ENCODE results near the gene PSTPIP2. TPM values are rescaled to one million over a fixed set of nuclear protein-coding genes. Genes with fewer than 3 reads are reported as not detected.

Gene PSTPIP2
- total and polyA plus RNA-seq, 2 donors (not counting 1 experiment from before 2014, with no cell fraction given): 0.42 to 0.76 TPM

- WGBS (ENCODE audit: insufficient coverage): 83% methylated on average over 1 of the region's 3 CpGs
- no peaks in the 10 kb centered on the region for H3K4me1 ChIP-seq (ENCODE audit: control insufficient read depth in 2 of 2, insufficient read depth in 2 of 2, low read length in 2 of 2)
- no peaks in the 10 kb centered on the region for H3K27me3 ChIP-seq (replicated peaks in 1 of 4; ENCODE audit: control extremely low read depth in 1 of 4, control insufficient read depth in 3 of 4, insufficient read depth in 4 of 4, low read length in 3 of 4)
- Mint-ChIP-seq H3K27me3 (peaks cover 16% of the 10 kb centered on the region), H3K4me1 (no peaks in the 10 kb centered on the region), H3K27ac (no peak overlapping the region), H3K9me3 (ENCODE audit: insufficient read depth) (no peaks in the 10 kb centered on the region), H3K4me3 (no peak overlapping the region)
- no peaks in the 10 kb centered on the region for H3K79me2 ChIP-seq (ENCODE audit: control insufficient read depth, insufficient read depth, low read length)
- H3K4me3 ChIP-seq (ENCODE audit: control extremely low read depth in 1 of 5, extremely low read depth in 1 of 5, insufficient read depth in 1 of 5, low read depth in 2 of 5, low read length in 4 of 5): no peak overlapping the region
- H4K20me1 ChIP-seq (ENCODE audit: control insufficient read depth, insufficient read depth, low read length, poor library complexity, severe bottlenecking): no peaks in the 10 kb centered on the region
- ChIA-PET CTCF (no interaction called here), POLR2A (no interaction called here)
- no peak overlapping the region for H3K4me2 ChIP-seq (replicated peaks; ENCODE audit: low read depth, low read length, poor library complexity, severe bottlenecking)
- DNase-seq (no peak), ATAC-seq (ENCODE audit: low read depth) (no peak)
- H2AFZ ChIP-seq (ENCODE audit: insufficient read depth, low read depth, low read length, poor library complexity, severe bottlenecking): no peak overlapping the region
- peaks cover 0 to 2% (median 0%) of the 10 kb centered on the region in 3 donors for H3K9me3 ChIP-seq (ENCODE audit: control extremely low read depth in 1 of 3, control insufficient read depth in 2 of 3, insufficient read depth in 1 of 3, low read length in 2 of 3)
- no peak overlapping the region for H3K9ac ChIP-seq (ENCODE audit: low read length)
- H3K36me3 ChIP-seq (replicated peaks in 1 of 2; ENCODE audit: control extremely low read depth in 1 of 2, control insufficient read depth in 1 of 2, extremely low read depth in 1 of 2, insufficient read depth in 2 of 2, low read length in 1 of 2): no peaks in the 10 kb centered on the region
- no peak for TF ChIP-seq EZH2 (IDR thresholded peaks at IDR 0.05; ENCODE audit: borderline replicate concordance, insufficient read depth, low read depth, low read length, poor library complexity, severe bottlenecking)
- no peak for TF ChIP-seq CTCF (IDR thresholded peaks at IDR 0.05)
- no peak overlapping the region for H3K27ac ChIP-seq (ENCODE audit: low read length in 2 of 2)
- intact Hi-C loops (cut with micrococcal nuclease): no loop called here
These were observed 80.3 kb downstream of the PSTPIP2 start for GRCh38 chr18:45991788-45992187.

- Histone ChIP-seq H3K27ac (ENCODE audit: low read length in 2 of 2) (no peak overlapping the region), H3K4me3 (ENCODE audit: control extremely low read depth in 1 of 5, extremely low read depth in 1 of 5, insufficient read depth in 1 of 5, low read depth in 2 of 5, low read length in 4 of 5) (no peak overlapping the region), H3K27me3 (replicated peaks in 1 of 4; ENCODE audit: control extremely low read depth in 1 of 4, control insufficient read depth in 3 of 4, insufficient read depth in 4 of 4, low read length in 3 of 4) (no peaks in the 10 kb centered on the region), H3K9ac (ENCODE audit: low read length) (no peak overlapping the region), H3K9me3 (ENCODE audit: control extremely low read depth in 1 of 3, control insufficient read depth in 2 of 3, insufficient read depth in 1 of 3, low read length in 2 of 3) (peaks cover 0 to 1% (median 0%) of the 10 kb centered on the region in 3 donors), H3K4me1 (ENCODE audit: control insufficient read depth in 2 of 2, insufficient read depth in 2 of 2, low read length in 2 of 2) (no peaks in the 10 kb centered on the region), H3K4me2 (replicated peaks; ENCODE audit: low read depth, low read length, poor library complexity, severe bottlenecking) (no peak overlapping the region), H4K20me1 (ENCODE audit: control insufficient read depth, insufficient read depth, low read length, poor library complexity, severe bottlenecking) (no peaks in the 10 kb centered on the region), H3K79me2 (ENCODE audit: control insufficient read depth, insufficient read depth, low read length) (no peaks in the 10 kb centered on the region), H2AFZ (ENCODE audit: insufficient read depth, low read depth, low read length, poor library complexity, severe bottlenecking) (no peak overlapping the region), H3K36me3 (replicated peaks in 1 of 2; ENCODE audit: control extremely low read depth in 1 of 2, control insufficient read depth in 1 of 2, extremely low read depth in 1 of 2, insufficient read depth in 2 of 2, low read length in 1 of 2) (no peaks in the 10 kb centered on the region)
- intact Hi-C loops (cut with micrococcal nuclease): no loop called here
- Mint-ChIP-seq H3K4me3 (no peak overlapping the region), H3K27ac (no peak overlapping the region), H3K27me3 (peaks cover 7% of the 10 kb centered on the region), H3K4me1 (no peaks in the 10 kb centered on the region), H3K9me3 (ENCODE audit: insufficient read depth) (no peaks in the 10 kb centered on the region)
- CTCF ChIA-PET: no interaction called here
- POLR2A ChIA-PET: no interaction called here
- DNase-seq (no peak), ATAC-seq (ENCODE audit: low read depth) (no peak)
- no peak for TF ChIP-seq CTCF (IDR thresholded peaks at IDR 0.05)
- no peak for TF ChIP-seq EZH2 (IDR thresholded peaks at IDR 0.05; ENCODE audit: borderline replicate concordance, insufficient read depth, low read depth, low read length, poor library complexity, severe bottlenecking)
- 89% methylated on average over 3 of the region's 4 CpGs for WGBS (ENCODE audit: insufficient coverage)
These were observed 87.4 kb downstream of the PSTPIP2 start for GRCh38 chr18:45984546-45985235.

Data from B cell (primary cell).